AG04449 (cell line): Measurements from ENCODE around the gene ERGIC1.

Source experiments
- CTCF ChIA-PET: fragments of 350-600 bp; formaldehyde crosslinking; extraction: SDS; loops from one replicate; lab custom pipeline; 2021; ENCODE audit warnings: antibody characterized with exemption; lab: Yijun Ruan, JAX
- POLR2A ChIA-PET: fragments of 400-600, 350-600 bp; formaldehyde crosslinking; extraction: SDS; loops from one replicate; lab custom pipeline; 2020; ENCODE audit warnings: antibody characterized with exemption, inconsistent platforms; lab: Yijun Ruan, JAX
- DNase-seq: peaks from one replicate; pipeline ENCODE4 v3.0.0-alpha.2; 2010; ENCODE audit warnings: low read depth, low spot score
- H3K4me3 ChIP-seq: 2 replicates; pipeline ENCODE4 v1.5.1; 2011; ENCODE audit warnings: low read depth, mild to moderate bottlenecking, control low read depth, low read length
- CTCF ChIP-seq: IDR thresholded peaks from one replicate; pipeline ENCODE4 v1.5.1; 2011; ENCODE audit warnings: mild to moderate bottlenecking, moderate library complexity, low read length, control low read depth, inconsistent platforms; ENCODE audit not compliant: insufficient read depth; ENCODE audit errors: missing control alignments

The ERGIC1 gene

GRCh38 chr5:172872997-172873491 lies 39.0 kb downstream of the ERGIC1 start:
- no peak overlapping the region for H3K4me3 ChIP-seq
- CTCF ChIA-PET, result interaction anchor here (0.9 to 2.9 kb wide), 7 partner anchors 14 to 158 kb away, joined by 3 to 16 read pairs (median 7); partner anchors contain the start of gene DUSP1
- TF ChIP-seq CTCF, result no peak
- DNase-seq, result no peak
- POLR2A ChIA-PET, result interaction anchor here (0.9 to 8.0 kb wide), 4 partner anchors 14 to 105 kb away, joined by 3 to 136 read pairs (median 5); partner anchors contain the start of gene DUSP1

- no peak for TF ChIP-seq CTCF
- ChIA-PET POLR2A (interaction anchor here (1.5 to 8.0 kb wide), 2 partner anchors 32 to 105 kb away, joined by 5 to 136 read pairs; partner anchors contain the start of gene DUSP1), CTCF (interaction anchor here (0.9 to 2.9 kb wide), 7 partner anchors 14 to 159 kb away, joined by 3 to 16 read pairs (median 7); partner anchors contain the start of gene DUSP1)
Measured at GRCh38 chr5:172873513-172873912, 39.5 kb downstream of the ERGIC1 start.

GRCh38 chr5:172874647-172875504 lies 40.8 kb downstream of the ERGIC1 start:
- no peak for TF ChIP-seq CTCF
- no peak overlapping the region for H3K4me3 ChIP-seq
- ChIA-PET POLR2A (interaction anchor here (8.0 kb wide), 1 partner anchor 107 kb away, joined by 136 read pairs; the partner anchor contains the start of gene DUSP1), CTCF (interaction anchor here (0.8 to 2.9 kb wide), 7 partner anchors 13 to 160 kb away, joined by 3 to 12 read pairs (median 4); partner anchors contain the start of gene DUSP1)
- DNase-seq, result no peak

More at GRCh38 chr5:172873513-172873912, 39.5 kb downstream of the ERGIC1 start:
- no peak for DNase-seq
- H3K4me3 ChIP-seq, result no peak overlapping the region

- ChIA-PET POLR2A (interaction anchor here (8.0 kb wide), 1 partner anchor 107 kb away, joined by 136 read pairs; the partner anchor contains the start of gene DUSP1), CTCF (interaction anchor here (1.1 to 2.5 kb wide), 4 partner anchors 12 to 161 kb away, joined by 3 to 6 read pairs (median 4); no protein-coding TSS in a partner anchor)
- no peak for TF ChIP-seq CTCF
- DNase-seq, result no peak
- H3K4me3 ChIP-seq, result no peak overlapping the region
Measured at GRCh38 chr5:172875505-172876279, 41.6 kb downstream of the ERGIC1 start.

GRCh38 chr5:172876578-172876977 lies 42.5 kb downstream of the ERGIC1 start:
- ChIA-PET POLR2A (no interaction called here), CTCF (interaction anchor here (1.9 to 2.5 kb wide), 3 partner anchors 11 to 160 kb away, joined by 5 to 6 read pairs (median 6); no protein-coding TSS in a partner anchor)
- TF ChIP-seq CTCF, result no peak
- DNase-seq, result no peak
- H3K4me3 ChIP-seq, result no peak overlapping the region
